Activated B cell treated with CpG ODN at 0.5 μM for 24 hours (primary cell): ENCODE measurements around the gene CUL7. TPM values are rescaled to one million over a fixed set of nuclear protein-coding genes. Genes with fewer than 3 reads are reported as not detected.

Experiments
- ATAC-seq: fragments of 200-7000 bp; cut with Tn5 transposase; one replicate; pipeline ENCODE4 v1.10.0; 2021; ENCODE audit warnings: low read depth, mild to moderate bottlenecking, moderate library complexity
- CTCF ChIA-PET: fragments of 350-600 bp; sonication (Branson Sonifier 250); formaldehyde crosslinking; loops from one replicate; lab custom pipeline; 2021; ENCODE audit warnings: antibody characterized with exemption; lab: Charles Lee
- POLR2A ChIA-PET: fragments of 350-600 bp; sonication (Branson Sonifier 250); formaldehyde crosslinking; loops from one replicate; lab custom pipeline; 2021; ENCODE audit warnings: antibody characterized with exemption; lab: Charles Lee
- DNase-seq: peaks from one replicate; pipeline ENCODE4 v3.0.0; 2022
- H3K27ac Mint-ChIP-seq: one replicate; pipeline ENCODE4 v1.8.0; 2020; ENCODE audit warnings: mixed read lengths
- H3K27me3 Mint-ChIP-seq: one replicate; pipeline ENCODE4 v1.8.0; 2021; ENCODE audit warnings: mixed read lengths
- H3K36me3 Mint-ChIP-seq: one replicate; pipeline ENCODE4 v1.8.0; 2021; ENCODE audit warnings: low read depth, mixed read lengths
- H3K4me1 Mint-ChIP-seq: one replicate; pipeline ENCODE4 v1.8.0; 2021; ENCODE audit warnings: mixed read lengths
- H3K4me3 Mint-ChIP-seq: one replicate; pipeline ENCODE4 v1.8.0; 2020; ENCODE audit warnings: mild to moderate bottlenecking, mixed read lengths
- H3K9me3 Mint-ChIP-seq: one replicate; pipeline ENCODE4 v1.8.0; 2020; ENCODE audit warnings: mixed read lengths
- CTCF ChIP-seq: fragments of 200-600 bp; IDR thresholded peaks from one replicate; pipeline ENCODE4 v1.8.0; 2022; ENCODE audit warnings: antibody characterized with exemption, mild to moderate bottlenecking
- intact Hi-C: fragments of 100-400 bp; cut with micrococcal nuclease; formaldehyde crosslinking; loops from one replicate; pipeline ENCODE4 v1.15.1; 2024
- total RNA-seq: library from RNA; stranded (reverse); gene quantifications from 2 replicates; pipeline ENCODE4 v1.2.3, GENCODE V29; 2022

Gene CUL7
- total RNA-seq, 1 donor from 2014 or later, result 19.1 TPM

GRCh38 chr6:43019152-43019551, 34.5 kb downstream of the CUL7 start:
- H3K27ac Mint-ChIP-seq, result no peak overlapping the region

DNA sequence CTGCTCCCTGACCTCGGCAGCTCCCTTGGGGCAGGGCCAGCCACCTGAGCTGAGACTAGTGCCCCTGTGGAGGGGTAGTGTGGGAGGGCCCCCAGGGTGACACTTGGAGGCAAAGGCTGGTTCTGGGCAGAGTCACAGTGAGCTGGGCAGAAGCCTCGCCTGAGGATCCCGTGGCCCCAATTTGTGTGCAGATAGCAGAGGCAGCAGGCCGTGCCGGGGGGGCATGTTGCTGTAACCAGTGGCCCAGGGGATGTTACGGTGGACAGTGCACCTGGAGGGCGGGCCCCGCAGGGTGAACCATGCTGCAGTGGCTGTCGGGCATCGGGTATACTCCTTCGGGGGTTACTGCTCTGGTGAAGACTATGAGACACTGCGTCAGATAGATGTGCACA, 36.7 kb downstream of the CUL7 start:
- Mint-ChIP-seq H3K4me3 (no peak overlapping the region), H3K4me1 (peaks cover 52% of the 10 kb centered on the region), H3K27ac (no peak overlapping the region), H3K27me3 (no peaks in the 10 kb centered on the region), H3K9me3 (no peaks in the 10 kb centered on the region), H3K36me3 (peaks cover 56% of the 10 kb centered on the region)
- TF ChIP-seq CTCF, result no peak
- DNase-seq (no peak), ATAC-seq (no peak)
- CTCF ChIA-PET, result no interaction called here
- intact Hi-C loops, result loop anchor here (10.0 kb wide), 1 partner anchor 452 kb away; the partner anchor contains the start of gene UBR2
- POLR2A ChIA-PET, result interaction anchor here (0.5 to 1.0 kb wide), 2 partner anchors 33 to 58 kb away, joined by 3 read pairs; partner anchors contain the start of gene PPP2R5D

More at GRCh38 chr6:43019152-43019551, 34.5 kb downstream of the CUL7 start:
- no peak for DNase-seq
- peaks cover 40% of the 10 kb centered on the region for H3K36me3 Mint-ChIP-seq
- POLR2A ChIA-PET, result interaction anchor here (0.6 kb wide), 1 partner anchor 35 kb away, joined by 4 read pairs; no protein-coding TSS in a partner anchor
- peaks cover 34% of the 10 kb centered on the region for H3K4me1 Mint-ChIP-seq
- ATAC-seq, result no peak
- no peaks in the 10 kb centered on the region for H3K9me3 Mint-ChIP-seq
- no peak for TF ChIP-seq CTCF
- no peak overlapping the region for H3K4me3 Mint-ChIP-seq
- no peaks in the 10 kb centered on the region for H3K27me3 Mint-ChIP-seq
- intact Hi-C loops, result loop anchor here (10.0 kb wide), 1 partner anchor 454 kb away; the partner anchor contains the start of gene UBR2
- CTCF ChIA-PET, result no interaction called here

DNA sequence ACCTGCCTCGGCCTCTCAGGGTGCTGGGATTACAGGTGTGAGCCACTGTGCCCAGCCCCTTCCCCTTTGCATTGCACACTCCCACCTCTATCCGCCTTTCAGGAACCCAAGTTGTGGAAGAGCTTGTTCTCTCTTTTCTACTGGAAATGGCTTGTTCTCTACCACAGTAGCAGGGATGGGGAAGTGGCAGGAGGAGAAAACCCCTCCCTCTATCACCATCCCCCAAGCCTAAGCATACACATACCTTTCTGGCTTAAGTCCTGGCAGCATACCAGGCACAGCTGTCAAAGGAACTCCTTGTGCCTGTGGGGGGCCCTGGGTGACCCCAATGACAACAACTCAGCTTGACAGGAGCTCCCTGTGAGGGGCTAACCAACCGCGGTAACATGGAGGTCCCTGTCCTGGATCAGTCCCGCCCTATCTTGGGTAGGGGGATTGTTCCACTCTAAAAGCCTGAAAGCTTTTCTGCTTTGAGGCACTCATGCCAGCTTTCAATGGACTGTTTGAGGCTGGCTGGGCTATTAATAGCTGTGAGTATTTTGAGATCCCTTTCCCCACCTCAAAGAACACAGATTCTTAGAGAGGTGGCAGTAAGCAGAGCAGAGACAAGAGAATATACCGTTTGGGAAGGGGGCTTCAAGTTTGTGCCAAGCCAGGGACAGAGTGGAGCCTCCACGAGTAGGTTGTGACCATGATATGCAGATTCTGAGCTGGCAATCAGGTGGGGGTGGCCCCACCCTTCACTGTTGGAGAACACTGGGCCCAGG, 37.3 kb downstream of the CUL7 start:
- intact Hi-C loops, result loop anchor here (10.0 kb wide), 1 partner anchor 452 kb away; the partner anchor contains the start of gene UBR2
- CTCF ChIA-PET, result no interaction called here
- no peaks in the 10 kb centered on the region for H3K9me3 Mint-ChIP-seq
- peaks cover 52% of the 10 kb centered on the region for H3K4me1 Mint-ChIP-seq
- H3K36me3 Mint-ChIP-seq, result peaks cover 59% of the 10 kb centered on the region
- POLR2A ChIA-PET, result interaction anchor here (0.5 to 4.8 kb wide), 3 partner anchors 32 to 87 kb away, joined by 3 to 58 read pairs (median 3); partner anchors contain the start of genes CNPY3 and PPP2R5D
- no peak for ATAC-seq
- DNase-seq, result no peak
- TF ChIP-seq CTCF, result no peak
- no peak overlapping the region for H3K27ac Mint-ChIP-seq
- peak overlapping the region; percentile 13 for H3K4me3 Mint-ChIP-seq
- no peaks in the 10 kb centered on the region for H3K27me3 Mint-ChIP-seq

DNA sequence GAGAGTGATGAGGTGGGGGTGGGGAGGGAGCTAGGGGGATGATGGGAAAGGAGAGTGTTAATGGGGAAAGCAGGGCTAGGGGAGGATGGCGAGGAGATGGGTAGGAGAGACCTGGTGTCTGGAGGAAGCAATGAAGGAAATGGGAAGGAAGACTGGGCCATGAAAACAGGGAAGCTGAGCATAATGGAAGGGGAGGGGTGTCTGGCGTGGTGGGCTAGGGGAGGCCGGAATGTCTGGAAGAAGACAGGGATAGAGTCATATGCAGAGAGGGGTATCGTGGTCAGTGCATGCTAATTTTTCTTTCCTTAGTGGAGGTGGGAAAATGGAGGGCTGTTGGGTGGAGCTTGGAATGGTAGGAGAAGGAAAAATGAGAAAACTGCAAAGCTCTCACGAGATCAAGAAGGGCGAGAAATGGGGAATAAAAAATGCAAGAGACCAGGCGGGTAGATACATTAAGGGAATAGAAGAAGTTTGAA, 39.2 kb downstream of the CUL7 start:
- ATAC-seq, result no peak
- H3K9me3 Mint-ChIP-seq, result no peaks in the 10 kb centered on the region
- peak overlapping the region; percentile 89 for H3K27ac Mint-ChIP-seq
- CTCF ChIA-PET, result interaction anchor here (1.2 kb wide), 1 partner anchor 116 kb away, joined by 3 read pairs; no protein-coding TSS in a partner anchor
- POLR2A ChIA-PET, result interaction anchor here (0.6 to 4.8 kb wide), 20 partner anchors 8 to 463 kb away, joined by 3 to 58 read pairs (median 5); partner anchors contain the start of genes CNPY3, CUL7, CUL9 and KLC4
- H3K36me3 Mint-ChIP-seq, result peaks cover 68% of the 10 kb centered on the region
- intact Hi-C loops, result loop anchor here (1.0 to 10.0 kb wide), 10 partner anchors 35 to 450 kb away; partner anchors contain the start of genes CNPY3, CUL7, KLC4 and MRPL2
- no peak for DNase-seq
- peak overlapping the region; percentile 97 for H3K4me3 Mint-ChIP-seq
- no peaks in the 10 kb centered on the region for H3K27me3 Mint-ChIP-seq
- peaks cover 49% of the 10 kb centered on the region for H3K4me1 Mint-ChIP-seq
- TF ChIP-seq CTCF, result no peak
